DOHH2 (cell line): ENCODE data around the gene AKAP5.

Source experiments
- H3F3A ChIP-seq: fragments of 200-600 bp; sonication (generic), shearing (Covaris generic); 2 replicates; pipeline ENCODE4 v1.6.0; 2016; ENCODE audit warnings: antibody characterized with exemption, mild to moderate bottlenecking; ENCODE audit not compliant: control insufficient read depth, insufficient read depth
- H3K27ac ChIP-seq: fragments of 200-600 bp; sonication (generic); 2 replicates; pipeline ENCODE4 v1.5.1; 2014; ENCODE audit warnings: low read depth, mild to moderate bottlenecking, low read length, moderate library complexity
- H3K27me3 ChIP-seq: fragments of 200-600 bp; sonication (generic); 2 replicates; pipeline ENCODE4 v1.6.1; 2014; ENCODE audit warnings: mild to moderate bottlenecking, low read length, mixed read lengths; ENCODE audit not compliant: control insufficient read depth
- H3K36me3 ChIP-seq: fragments of 200-600 bp; sonication (generic); 2 replicates; pipeline ENCODE4 v1.6.1; 2014; ENCODE audit warnings: mild to moderate bottlenecking, low read length, moderate library complexity, mixed read lengths; ENCODE audit not compliant: control insufficient read depth
- H3K4me1 ChIP-seq: fragments of 200-600 bp; sonication (generic); 2 replicates; pipeline ENCODE4 v1.6.1; 2014; ENCODE audit warnings: mild to moderate bottlenecking, low read length, mixed read lengths; ENCODE audit not compliant: control insufficient read depth
- H3K4me2 ChIP-seq: fragments of 200-600 bp; sonication (generic); 2 replicates; pipeline ENCODE4 v1.6.0; 2014; ENCODE audit warnings: mild to moderate bottlenecking, low read length, moderate library complexity
- H3K4me3 ChIP-seq: fragments of 200-600 bp; sonication (generic); 2 replicates; pipeline ENCODE4 v1.5.1; 2014; ENCODE audit warnings: mild to moderate bottlenecking, low read length, mixed read lengths
- H3K79me2 ChIP-seq: fragments of 200-600 bp; sonication (generic); 2 replicates; pipeline ENCODE4 v1.6.1; 2014; ENCODE audit warnings: mild to moderate bottlenecking, low read length, mixed read lengths; ENCODE audit not compliant: control insufficient read depth
- H3K9me2 ChIP-seq: fragments of 200-600 bp; sonication (generic); replicated peaks from 2 replicates; pipeline ENCODE4 v1.6.1; 2014; ENCODE audit warnings: mild to moderate bottlenecking, low read length, mixed read lengths; ENCODE audit not compliant: control insufficient read depth
- H3K9me3 ChIP-seq: fragments of 200-600 bp; sonication (generic); 2 replicates; pipeline ENCODE4 v1.6.1; 2014; ENCODE audit warnings: antibody characterized with exemption, low read length, mixed read lengths; ENCODE audit not compliant: control insufficient read depth, insufficient read depth
- H4K20me1 ChIP-seq: fragments of 200-600 bp; sonication (generic); 2 replicates; pipeline ENCODE4 v1.6.0; 2014; ENCODE audit warnings: low read depth, mild to moderate bottlenecking, antibody characterized with exemption, low read length, moderate library complexity; ENCODE audit not compliant: control insufficient read depth, insufficient read depth
- EZH2phosphoT487 ChIP-seq: fragments of 200-600 bp; sonication (generic); IDR thresholded peaks from 2 replicates; pipeline ENCODE4 v1.6.1; 2017; ENCODE audit warnings: borderline replicate concordance, mild to moderate bottlenecking, antibody characterized with exemption, low read length, moderate library complexity, mixed read lengths
- TF ChIP-seq, protein P1 (sequence below): fragments of 200-600 bp; sonication (generic); IDR thresholded peaks from one replicate; pipeline ENCODE4 v1.5.1; 2014; ENCODE audit warnings: antibody characterized with exemption, mild to moderate bottlenecking, low read depth, low read length; ENCODE audit not compliant: poor library complexity, severe bottlenecking

Gene AKAP5

DNA sequence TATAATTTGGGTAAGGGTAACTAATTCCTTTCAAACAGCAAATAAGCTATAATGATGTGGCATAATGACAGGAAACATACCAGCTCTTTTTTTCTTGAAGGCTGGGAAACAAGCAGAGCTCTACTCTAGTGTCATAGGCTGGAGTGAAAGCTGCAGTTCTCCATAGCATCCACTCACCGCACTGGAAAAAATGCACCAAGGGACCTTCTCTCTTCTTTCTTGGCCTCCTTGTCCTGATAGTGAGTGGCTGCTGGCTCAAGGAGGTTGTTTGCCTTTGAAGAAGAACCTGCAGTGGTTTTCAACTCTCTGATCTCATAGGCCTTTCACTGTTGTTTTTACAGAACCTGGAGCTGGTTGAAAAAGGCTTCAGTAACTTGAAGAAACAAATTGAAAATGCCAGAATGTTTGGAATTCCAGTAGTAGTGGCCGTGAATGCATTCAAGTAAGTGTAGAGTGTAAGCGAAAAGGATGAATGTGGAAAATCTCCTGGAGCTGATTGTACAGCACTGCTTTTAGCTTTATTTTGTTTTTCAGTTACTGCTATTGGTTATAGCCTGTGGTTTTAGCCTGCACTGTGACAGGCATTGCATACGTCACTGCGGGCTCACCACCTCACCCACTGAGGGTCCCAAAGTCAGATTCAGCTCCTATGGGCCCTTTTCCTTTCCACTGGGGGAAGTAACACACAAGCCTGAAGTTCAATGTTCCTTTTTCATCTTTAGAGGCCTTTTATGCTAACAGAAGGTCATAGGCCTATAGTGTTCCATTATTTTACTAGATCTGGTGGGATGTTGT lies 17.2 kb upstream of the AKAP5 start:
- no peak overlapping the region for H3K27ac ChIP-seq
- no peak for TF ChIP-seq EZH2phosphoT487
- TF ChIP-seq, protein P1, sequence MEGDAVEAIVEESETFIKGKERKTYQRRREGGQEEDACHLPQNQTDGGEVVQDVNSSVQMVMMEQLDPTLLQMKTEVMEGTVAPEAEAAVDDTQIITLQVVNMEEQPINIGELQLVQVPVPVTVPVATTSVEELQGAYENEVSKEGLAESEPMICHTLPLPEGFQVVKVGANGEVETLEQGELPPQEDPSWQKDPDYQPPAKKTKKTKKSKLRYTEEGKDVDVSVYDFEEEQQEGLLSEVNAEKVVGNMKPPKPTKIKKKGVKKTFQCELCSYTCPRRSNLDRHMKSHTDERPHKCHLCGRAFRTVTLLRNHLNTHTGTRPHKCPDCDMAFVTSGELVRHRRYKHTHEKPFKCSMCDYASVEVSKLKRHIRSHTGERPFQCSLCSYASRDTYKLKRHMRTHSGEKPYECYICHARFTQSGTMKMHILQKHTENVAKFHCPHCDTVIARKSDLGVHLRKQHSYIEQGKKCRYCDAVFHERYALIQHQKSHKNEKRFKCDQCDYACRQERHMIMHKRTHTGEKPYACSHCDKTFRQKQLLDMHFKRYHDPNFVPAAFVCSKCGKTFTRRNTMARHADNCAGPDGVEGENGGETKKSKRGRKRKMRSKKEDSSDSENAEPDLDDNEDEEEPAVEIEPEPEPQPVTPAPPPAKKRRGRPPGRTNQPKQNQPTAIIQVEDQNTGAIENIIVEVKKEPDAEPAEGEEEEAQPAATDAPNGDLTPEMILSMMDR = no peak
- no peaks in the 10 kb centered on the region for H3K9me2 ChIP-seq
- peaks cover 3% of the 10 kb centered on the region; the same call in 1 of the 2 replicates for H4K20me1 ChIP-seq
- no peaks in the 10 kb centered on the region for H3K79me2 ChIP-seq
- peaks cover 23% of the 10 kb centered on the region for H3K4me1 ChIP-seq
- H3F3A ChIP-seq = no peaks in the 10 kb centered on the region
- no peaks in the 10 kb centered on the region for H3K27me3 ChIP-seq
- no peak overlapping the region for H3K4me2 ChIP-seq
- H3K4me3 ChIP-seq = no peak overlapping the region
- no peaks in the 10 kb centered on the region for H3K9me3 ChIP-seq
- peaks cover 81% of the 10 kb centered on the region for H3K36me3 ChIP-seq

DNA sequence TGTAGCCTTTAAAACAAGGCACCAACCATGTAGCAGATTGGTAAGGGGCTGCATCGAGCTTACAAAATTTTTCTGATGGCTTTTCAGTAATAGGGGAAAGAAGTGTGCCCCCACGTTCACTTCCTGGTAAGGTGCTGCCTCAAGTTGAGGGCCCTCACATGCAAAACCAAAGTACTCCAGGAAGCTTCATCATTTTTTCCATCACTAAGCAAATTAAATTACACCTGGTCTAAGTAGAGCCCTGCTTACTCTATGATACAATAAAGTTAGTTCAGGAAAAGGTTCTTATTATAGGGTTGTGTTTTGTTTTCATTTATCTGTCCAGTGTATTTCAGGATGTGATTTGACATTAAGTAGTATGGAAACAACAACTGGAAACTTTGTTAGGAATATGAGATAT lies 15.0 kb upstream of the AKAP5 start:
- Histone ChIP-seq H3K4me2 (no peak overlapping the region), H3K27me3 (no peaks in the 10 kb centered on the region), H3K79me2 (no peaks in the 10 kb centered on the region), H3K4me3 (no peak overlapping the region), H3K36me3 (peaks cover 81% of the 10 kb centered on the region), H3K4me1 (peaks cover 14% of the 10 kb centered on the region), H3K9me2 (no peaks in the 10 kb centered on the region), H3K27ac (no peak overlapping the region), H3K9me3 (no peaks in the 10 kb centered on the region), H4K20me1 (no peaks in the 10 kb centered on the region; the same call in 1 of the 2 replicates), H3F3A (no peaks in the 10 kb centered on the region)
- TF ChIP-seq, protein P1 = no peak
- TF ChIP-seq EZH2phosphoT487 = no peak

GRCh38 chr14:64454671-64455070 lies 10.6 kb upstream of the AKAP5 start:
- Histone ChIP-seq H3K4me2 (no peak overlapping the region), H3F3A (0 out of 2 replicates have a peak, but pooled peaks cover 2% of the 10 kb centered on the region), H3K36me3 (peaks cover 89% of the 10 kb centered on the region), H3K27me3 (no peaks in the 10 kb centered on the region), H3K9me3 (no peaks in the 10 kb centered on the region), H3K27ac (no peak overlapping the region), H3K79me2 (no peaks in the 10 kb centered on the region), H3K4me1 (peaks cover 9% of the 10 kb centered on the region), H3K4me3 (no peak overlapping the region), H4K20me1 (no peaks in the 10 kb centered on the region), H3K9me2 (no peaks in the 10 kb centered on the region)
- TF ChIP-seq, protein P1 = no peak
- no peak for TF ChIP-seq EZH2phosphoT487
